Right ventricle myocardium inferior (tissue), 1 donor: ENCODE data around the gene CFAP161. TPM values are rescaled to one million over a fixed set of nuclear protein-coding genes. Genes with fewer than 3 reads are reported as not detected.
A peak's percentile ranks its signal among the peaks of the same experiment; 100 is the strongest.
"Not testable (repeated sequence)": the region's sequence is repeated elsewhere in the genome, so short reads cannot be mapped to it uniquely, and the experiment has no call there.

ENCODE experiments used
- ATAC-seq: fragments of 200-7000 bp; cut with Tn5 transposase; one replicate; pipeline ENCODE4 v1.9.1; 2020; ENCODE audit warnings: mild to moderate bottlenecking, moderate library complexity
- DNase-seq: peaks from one replicate; pipeline ENCODE4 v3.0.0; 2021; ENCODE audit errors: missing footprints
- intact Hi-C: fragments of 100-400 bp; cut with DNase I; formaldehyde crosslinking; loops from one replicate; pipeline ENCODE4 v1.11.0; 2022
- total RNA-seq: library from RNA; stranded (reverse); fragmentation: NEBNext Ultra II Directional; extraction: Animal tissue kit (Norgen Biotek cat#: 25700); gene quantifications from one replicate; pipeline ENCODE4 v1.2.1, GENCODE V29; 2021
- donor health status: DM: no; HTN: yes; CAD: no; lungs with severe emphysema.

CFAP161 gene
- total RNA-seq, 1 donor from 2014 or later, result 0.38 TPM

- no peak for DNase-seq
- intact Hi-C loops, result no loop called here
- no peak for ATAC-seq
Measured at GRCh38 chr15:81152339-81152738, 18.3 kb downstream of the CFAP161 start.

GRCh38 chr15:81152799-81153198 is 18.7 kb downstream of the CFAP161 start:
- ATAC-seq (no peak), DNase-seq (no peak)
- intact Hi-C loops, result no loop called here

GRCh38 chr15:81155375-81156218 is 21.5 kb downstream of the CFAP161 start:
- DNase-seq (no peak), ATAC-seq (peak; percentile 43)
- intact Hi-C loops, result loop anchor here (2.0 to 5.0 kb wide), 2 partner anchors 48 to 111 kb away; no protein-coding TSS in a partner anchor

GRCh38 chr15:81156324-81156723 is 22.3 kb downstream of the CFAP161 start:
- ATAC-seq, result no peak

GRCh38 chr15:81157195-81157938 is 23.3 kb downstream of the CFAP161 start:
- no peak for DNase-seq
- intact Hi-C loops, result loop anchor here (5.0 kb wide), 1 partner anchor 50 kb away; no protein-coding TSS in a partner anchor

More at GRCh38 chr15:81156324-81156723, 22.3 kb downstream of the CFAP161 start:
- intact Hi-C loops, result loop anchor here (5.0 kb wide), 1 partner anchor 49 kb away; no protein-coding TSS in a partner anchor
- DNase-seq, result no peak

GRCh38 chr15:81157939-81158223 is 23.8 kb downstream of the CFAP161 start:
- DNase-seq (no peak), ATAC-seq (no peak)
- intact Hi-C loops, result loop anchor here (5.0 kb wide), 1 partner anchor 51 kb away; no protein-coding TSS in a partner anchor

More at GRCh38 chr15:81157195-81157938, 23.3 kb downstream of the CFAP161 start:
- ATAC-seq, result no peak

GRCh38 chr15:81158561-81158960 is 24.5 kb downstream of the CFAP161 start:
- intact Hi-C loops, result loop anchor here (5.0 kb wide), 1 partner anchor 51 kb away; no protein-coding TSS in a partner anchor
- not testable (repeated sequence) for ATAC-seq, DNase-seq

- peak; percentile 93 for ATAC-seq
- peak; percentile 84 for DNase-seq
- intact Hi-C loops, result no loop called here
Measured at GRCh38 chr15:81160312-81161159, 26.5 kb downstream of the CFAP161 start.

GRCh38 chr15:81161160-81161673 is 27.1 kb downstream of the CFAP161 start:
- intact Hi-C loops, result no loop called here
- ATAC-seq, result no peak
- no peak for DNase-seq

- DNase-seq, result no peak
- ATAC-seq, result no peak
- intact Hi-C loops, result no loop called here
Measured at GRCh38 chr15:81161851-81162250, 27.8 kb downstream of the CFAP161 start.

GRCh38 chr15:81163961-81164800 is 30.1 kb downstream of the CFAP161 start:
- no peak for ATAC-seq
- DNase-seq, result no peak
- intact Hi-C loops, result no loop called here

GRCh38 chr15:81165535-81165934 is 31.5 kb downstream of the CFAP161 start:
- ATAC-seq (no peak), DNase-seq (no peak)
- intact Hi-C loops, result no loop called here

GRCh38 chr15:81166636-81167305 is 32.7 kb downstream of the CFAP161 start:
- intact Hi-C loops, result no loop called here
- DNase-seq (no peak), ATAC-seq (no peak)

GRCh38 chr15:81168131-81168526 is 34.1 kb downstream of the CFAP161 start:
- ATAC-seq, result no peak
- no peak for DNase-seq
- intact Hi-C loops, result no loop called here

GRCh38 chr15:81168644-81169043 is 34.6 kb downstream of the CFAP161 start:
- intact Hi-C loops, result no loop called here
- no peak for DNase-seq
- ATAC-seq, result no peak

- intact Hi-C loops, result no loop called here
- ATAC-seq (peak; percentile 12), DNase-seq (no peak)
Measured at GRCh38 chr15:81170511-81170910, 36.4 kb downstream of the CFAP161 start.

- intact Hi-C loops, result no loop called here
- DNase-seq (no peak), ATAC-seq (no peak)
Measured at GRCh38 chr15:81171286-81171685, 37.2 kb downstream of the CFAP161 start.
